Subcutaneous abdominal adipose tissue (tissue), 5 donors: ENCODE measurements around the gene COX19.
A peak's percentile ranks its signal among the peaks of the same experiment; 100 is the strongest.
"Not testable (repeated sequence)": the region's sequence is repeated elsewhere in the genome, so short reads cannot be mapped to it uniquely, and the experiment has no call there.

ENCODE experiments used
- H3K27ac ChIP-seq: one replicate; pipeline ENCODE4 v1.7.0; 2013; ENCODE audit warnings: low read depth, mild to moderate bottlenecking, inconsistent platforms, low read length, moderate library complexity
- H3K27me3 ChIP-seq, 5 donors: one replicate each; pipeline ENCODE4 v1.7.0; 2013; ENCODE audit warnings: low read length in 5 of 5, inconsistent platforms in 1 of 5; ENCODE audit not compliant: control insufficient read depth in 5 of 5, insufficient read depth in 4 of 5
- H3K36me3 ChIP-seq, 5 donors: one replicate each; pipeline ENCODE4 v1.7.0; 2013; ENCODE audit warnings: low read length in 5 of 5; ENCODE audit not compliant: control insufficient read depth in 5 of 5, insufficient read depth in 5 of 5
- H3K4me1 ChIP-seq, 5 donors: one replicate each; pipeline ENCODE4 v1.7.0; 2013; ENCODE audit warnings: low read length in 5 of 5, mild to moderate bottlenecking in 3 of 5, moderate library complexity in 1 of 5; ENCODE audit not compliant: control insufficient read depth in 5 of 5, insufficient read depth in 5 of 5
- H3K4me3 ChIP-seq, 5 donors: one replicate each; pipeline ENCODE4 v1.7.0; 2013; ENCODE audit warnings: low read length in 5 of 5, low read depth in 1 of 5
- H3K9ac ChIP-seq, 5 donors: one replicate each; pipeline ENCODE4 v1.7.0; 2013; ENCODE audit warnings: low read length in 5 of 5, mild to moderate bottlenecking in 4 of 5, moderate library complexity in 3 of 5
- H3K9me3 ChIP-seq, 5 donors: one replicate each; pipeline ENCODE4 v1.7.0; 2013; ENCODE audit warnings: low read length in 5 of 5; ENCODE audit not compliant: control insufficient read depth in 5 of 5
- donor health status: healthy.
- donor health status: healthy.
- donor health status: healthy.
- donor health status: healthy.
- donor health status: healthy.

COX19 gene

GRCh38 chr7:961546-962400 is 13.6 kb downstream of the COX19 start:
- H3K9me3 ChIP-seq = no peaks in the 10 kb centered on the region
- no peak overlapping the region for H3K9ac ChIP-seq
- peaks cover 0 to 7% (median 1%) of the 10 kb centered on the region in 5 donors for H3K36me3 ChIP-seq
- no peak overlapping the region for H3K4me3 ChIP-seq
- peaks cover 2 to 60% (median 38%) of the 10 kb centered on the region in 5 donors for H3K4me1 ChIP-seq
- peaks cover 0 to 9% (median 5%) of the 10 kb centered on the region in 5 donors for H3K27me3 ChIP-seq
- H3K27ac ChIP-seq = no peak overlapping the region

GRCh38 chr7:960972-961371 is 14.4 kb downstream of the COX19 start:
- H3K4me1 ChIP-seq = peaks cover 2 to 57% (median 37%) of the 10 kb centered on the region in 5 donors
- not testable (repeated sequence) for H3K36me3 ChIP-seq, H3K9me3 ChIP-seq, H3K4me3 ChIP-seq, H3K27me3 ChIP-seq, H3K9ac ChIP-seq, H3K27ac ChIP-seq

GRCh38 chr7:960269-960871 is 15.0 kb downstream of the COX19 start:
- peaks cover 1 to 51% (median 32%) of the 10 kb centered on the region in 5 donors for H3K4me1 ChIP-seq
- no peaks in the 10 kb centered on the region for H3K9me3 ChIP-seq
- H3K4me3 ChIP-seq = no peak overlapping the region
- H3K36me3 ChIP-seq = no peaks in the 10 kb centered on the region
- H3K9ac ChIP-seq = no peak overlapping the region
- peaks cover 0 to 9% (median 5%) of the 10 kb centered on the region in 5 donors for H3K27me3 ChIP-seq
- no peak overlapping the region for H3K27ac ChIP-seq

DNA sequence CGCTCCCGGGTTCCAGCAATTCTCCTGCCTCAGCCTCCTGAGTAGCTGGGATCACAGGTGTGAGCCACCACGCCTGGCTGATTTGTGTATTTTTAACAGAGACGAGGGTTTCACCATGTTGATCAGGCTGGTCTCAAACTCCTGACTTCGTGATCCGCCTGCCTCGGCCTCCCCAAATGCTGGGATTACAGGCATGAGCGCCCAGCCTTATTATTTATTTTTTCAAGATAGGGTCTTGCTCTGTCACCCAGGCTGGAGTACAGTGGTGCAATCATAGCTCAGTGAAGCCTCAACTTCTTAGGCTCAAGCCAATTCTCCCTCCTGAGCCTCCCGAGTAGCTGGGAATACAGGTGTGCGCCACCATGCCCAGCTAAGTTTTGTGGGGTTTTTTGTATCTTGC is 15.6 kb downstream of the COX19 start:
- H3K36me3 ChIP-seq, H3K9ac ChIP-seq, H3K27me3 ChIP-seq, H3K4me3 ChIP-seq, H3K27ac ChIP-seq, H3K9me3 ChIP-seq: not testable (repeated sequence)
- peaks cover 0 to 47% (median 30%) of the 10 kb centered on the region in 5 donors for H3K4me1 ChIP-seq

GRCh38 chr7:959271-959670 is 16.1 kb downstream of the COX19 start:
- Histone ChIP-seq H3K27ac (no peak overlapping the region), H3K9ac (no peak overlapping the region), H3K9me3 (no peaks in the 10 kb centered on the region), H3K36me3 (no peaks in the 10 kb centered on the region), H3K4me1 (peaks cover 0 to 44% (median 26%) of the 10 kb centered on the region in 5 donors), H3K27me3 (peaks cover 0 to 9% (median 5%) of the 10 kb centered on the region in 5 donors), H3K4me3 (no peak overlapping the region)

GRCh38 chr7:958221-959200 is 16.8 kb downstream of the COX19 start:
- Histone ChIP-seq H3K27me3 (peaks cover 0 to 9% (median 7%) of the 10 kb centered on the region in 5 donors), H3K4me3 (no peak overlapping the region), H3K27ac (no peak overlapping the region), H3K9ac (no peak overlapping the region), H3K9me3 (no peaks in the 10 kb centered on the region), H3K36me3 (no peaks in the 10 kb centered on the region), H3K4me1 (peaks cover 0 to 40% (median 22%) of the 10 kb centered on the region in 5 donors)

GRCh38 chr7:957418-958220 is 17.7 kb downstream of the COX19 start:
- H3K9me3 ChIP-seq = no peaks in the 10 kb centered on the region
- H3K27me3 ChIP-seq = peaks cover 0 to 16% (median 13%) of the 10 kb centered on the region in 5 donors
- H3K9ac ChIP-seq = peak overlapping the region in 1 of 5 donors; percentile 19
- peaks cover 0 to 42% (median 26%) of the 10 kb centered on the region in 5 donors for H3K4me1 ChIP-seq
- H3K4me3 ChIP-seq = peak overlapping the region in 1 of 5 donors; percentile 35
- no peak overlapping the region for H3K27ac ChIP-seq
- H3K36me3 ChIP-seq = no peaks in the 10 kb centered on the region

- Histone ChIP-seq H3K27me3 (peaks cover 0 to 19% (median 17%) of the 10 kb centered on the region in 5 donors), H3K4me3 (no peak overlapping the region), H3K9me3 (no peaks in the 10 kb centered on the region), H3K27ac (no peak overlapping the region), H3K9ac (no peak overlapping the region), H3K36me3 (no peaks in the 10 kb centered on the region), H3K4me1 (peaks cover 0 to 44% (median 26%) of the 10 kb centered on the region in 5 donors)
These were observed 19.3 kb downstream of the COX19 start for GRCh38 chr7:956031-956430.
